NCI-H2196 (cell line): ENCODE data around the gene PNMA8C.
"Not testable (repeated sequence)": the region's sequence is repeated elsewhere in the genome, so short reads cannot be mapped to it uniquely, and the experiment has no call there.

Experiments
- DNase-seq: peaks from one replicate; lab custom pipeline; 2025; ENCODE audit not compliant: unreplicated experiment; lab: John Stamatoyannopoulos, UW

Gene PNMA8C

DNA sequence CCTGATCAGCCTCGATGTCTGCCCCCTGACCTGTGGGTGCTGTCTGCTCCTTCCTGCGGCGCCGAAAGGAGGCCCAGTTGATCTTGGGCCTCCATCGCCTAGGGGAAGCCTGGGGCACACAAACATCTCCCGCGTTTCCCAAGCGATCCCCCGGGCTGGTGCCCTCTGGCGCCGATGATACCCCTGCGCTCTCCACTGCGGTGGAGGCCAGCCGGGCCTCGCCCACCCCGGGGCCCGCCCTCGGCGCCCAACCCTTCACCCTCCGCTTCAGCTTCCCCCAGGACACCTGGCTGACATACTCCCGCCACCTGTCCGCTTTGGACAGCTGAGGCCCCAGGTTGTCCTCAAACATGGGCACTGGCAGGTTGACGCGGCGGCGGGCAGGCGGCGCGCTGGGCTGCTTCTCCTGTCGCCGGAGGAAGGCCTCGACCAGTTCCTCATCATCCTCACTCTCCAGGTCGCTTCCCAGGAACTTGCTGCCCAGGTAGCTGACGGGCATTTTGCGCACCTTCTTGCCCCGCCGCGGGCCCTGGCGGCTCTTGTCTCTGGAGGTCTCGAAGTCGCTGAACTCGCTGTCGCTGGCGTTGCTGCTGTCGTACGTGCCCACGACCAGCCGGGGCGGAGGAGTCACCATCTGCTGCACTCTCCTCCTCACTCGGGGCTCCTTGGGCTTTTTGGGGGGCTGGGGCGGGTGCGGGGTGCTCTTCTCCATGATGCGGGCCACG lies 16.6 kb downstream of the PNMA8C start:
- DNase-seq, result no peak

DNA sequence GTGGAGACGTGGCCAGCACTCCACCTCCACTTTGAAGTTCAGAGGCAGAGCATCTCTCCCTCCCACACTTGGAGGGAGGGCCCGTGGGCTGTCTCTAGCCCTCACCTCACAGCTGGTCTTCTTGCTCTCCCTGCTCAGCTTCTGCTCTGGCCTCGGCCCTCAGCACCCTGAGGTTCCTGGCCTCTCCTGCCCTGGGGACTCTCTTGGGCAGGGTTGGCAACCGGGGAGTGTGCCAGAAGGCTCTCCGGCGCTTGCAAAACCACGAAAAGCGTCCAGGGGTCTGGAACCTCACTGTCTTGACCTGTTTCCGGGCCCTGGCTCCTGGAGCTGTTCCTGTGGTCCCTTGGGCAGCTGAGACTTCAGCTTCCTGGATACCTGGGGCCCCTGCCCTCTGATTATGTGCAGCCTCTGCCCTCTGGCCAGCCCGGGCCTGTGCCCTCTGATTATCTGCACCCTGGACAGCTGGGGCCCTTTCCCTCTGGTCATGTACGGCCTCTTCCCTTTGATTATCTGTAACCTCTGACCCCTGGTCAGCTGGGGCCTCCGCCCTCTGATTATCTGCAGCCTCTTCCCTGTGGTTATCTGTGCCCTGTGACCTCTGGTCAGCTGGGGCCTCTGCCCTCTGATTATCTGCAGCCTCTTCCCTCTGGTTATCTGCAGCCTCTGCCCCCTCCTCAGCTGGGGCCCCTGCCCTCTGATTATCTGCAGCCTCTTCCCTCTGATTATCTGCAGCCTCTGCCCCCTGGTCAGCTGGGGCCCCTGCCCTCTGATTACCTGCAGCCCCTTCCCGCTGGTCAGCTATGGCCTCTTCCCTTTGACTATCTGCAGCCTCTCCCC lies 17.4 kb downstream of the PNMA8C start:
- DNase-seq, result no peak

DNA sequence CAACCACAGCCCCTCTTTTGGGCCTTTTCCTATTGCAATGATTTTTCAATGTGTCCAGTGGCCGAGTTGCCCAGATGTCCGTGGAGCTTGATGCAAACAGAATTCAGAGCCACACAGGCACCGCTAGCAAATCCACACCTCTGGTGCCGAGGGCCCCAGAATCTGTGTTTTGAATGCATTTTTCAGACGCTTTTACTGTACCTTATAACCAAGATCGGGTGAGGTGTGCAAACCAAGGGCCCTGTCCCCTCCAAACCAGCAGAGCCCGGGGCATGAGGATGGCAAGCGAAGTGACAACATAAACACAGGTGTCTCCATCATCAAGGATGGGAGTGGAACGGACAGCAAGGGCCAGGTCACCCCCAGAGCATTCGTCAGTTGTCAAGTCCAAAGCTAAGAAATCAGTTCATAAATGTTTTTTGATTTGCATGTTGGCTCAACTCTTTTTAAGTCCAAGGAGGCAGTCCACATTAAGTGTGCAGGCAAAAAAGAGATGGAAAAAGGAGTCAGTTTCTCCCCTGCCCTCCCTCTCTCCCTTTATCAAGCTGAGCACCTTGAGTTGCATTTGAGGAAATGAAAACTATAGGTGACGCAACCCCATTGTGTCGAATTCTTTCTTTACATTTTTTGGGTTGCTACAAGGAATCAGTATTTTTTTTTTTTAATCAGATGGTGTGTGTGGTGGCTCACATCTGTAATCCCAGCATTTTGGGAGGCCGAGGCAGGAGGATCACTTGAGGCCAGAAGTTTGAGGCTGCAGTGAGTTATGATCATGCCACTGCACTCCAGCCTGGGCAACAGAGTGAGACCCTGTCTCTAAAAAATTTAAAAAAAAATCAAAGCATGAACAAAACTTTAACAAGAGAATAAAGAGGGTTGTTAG lies 18.3 kb downstream of the PNMA8C start:
- DNase-seq, result no peak

DNA sequence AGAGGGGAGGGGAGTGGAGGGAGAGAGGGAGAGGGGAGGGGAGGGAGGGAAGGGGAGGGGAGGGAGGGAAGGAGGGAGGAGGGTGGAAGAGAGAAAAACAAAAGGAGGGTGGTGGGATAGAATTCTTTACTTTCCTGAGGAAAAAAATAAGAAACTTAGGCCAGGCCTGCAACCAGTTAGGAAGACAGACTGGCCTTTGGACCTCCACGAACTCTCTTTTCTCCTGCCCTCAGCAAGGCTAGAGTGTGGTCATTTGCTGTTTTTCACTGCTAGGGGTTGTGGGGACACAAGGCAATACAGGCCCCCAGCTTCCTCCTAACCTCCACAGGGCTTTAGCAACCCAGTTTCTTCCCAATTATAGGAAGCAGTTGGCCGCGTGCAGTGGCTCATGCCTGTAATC lies 19.5 kb downstream of the PNMA8C start:
- no peak for DNase-seq

DNA sequence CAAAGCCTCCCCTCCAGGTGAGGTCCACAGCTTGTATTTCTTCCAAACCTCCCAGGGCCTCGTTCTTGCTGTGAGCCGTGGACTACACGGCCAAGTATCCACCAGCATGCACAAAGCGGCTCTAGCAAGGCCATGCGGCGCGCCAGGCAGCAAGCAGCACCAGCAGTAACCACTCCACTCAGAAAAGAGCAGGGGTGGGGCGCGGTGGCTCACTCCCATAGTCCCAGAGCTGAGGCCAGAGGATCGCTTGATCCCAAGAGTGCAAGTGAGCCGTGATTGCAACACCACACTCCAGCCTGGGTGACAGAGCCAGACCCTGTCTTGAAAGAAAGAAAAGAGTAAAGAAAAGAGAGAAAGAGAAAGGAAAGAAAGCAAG lies 20.1 kb downstream of the PNMA8C start:
- DNase-seq, result no peak

DNA sequence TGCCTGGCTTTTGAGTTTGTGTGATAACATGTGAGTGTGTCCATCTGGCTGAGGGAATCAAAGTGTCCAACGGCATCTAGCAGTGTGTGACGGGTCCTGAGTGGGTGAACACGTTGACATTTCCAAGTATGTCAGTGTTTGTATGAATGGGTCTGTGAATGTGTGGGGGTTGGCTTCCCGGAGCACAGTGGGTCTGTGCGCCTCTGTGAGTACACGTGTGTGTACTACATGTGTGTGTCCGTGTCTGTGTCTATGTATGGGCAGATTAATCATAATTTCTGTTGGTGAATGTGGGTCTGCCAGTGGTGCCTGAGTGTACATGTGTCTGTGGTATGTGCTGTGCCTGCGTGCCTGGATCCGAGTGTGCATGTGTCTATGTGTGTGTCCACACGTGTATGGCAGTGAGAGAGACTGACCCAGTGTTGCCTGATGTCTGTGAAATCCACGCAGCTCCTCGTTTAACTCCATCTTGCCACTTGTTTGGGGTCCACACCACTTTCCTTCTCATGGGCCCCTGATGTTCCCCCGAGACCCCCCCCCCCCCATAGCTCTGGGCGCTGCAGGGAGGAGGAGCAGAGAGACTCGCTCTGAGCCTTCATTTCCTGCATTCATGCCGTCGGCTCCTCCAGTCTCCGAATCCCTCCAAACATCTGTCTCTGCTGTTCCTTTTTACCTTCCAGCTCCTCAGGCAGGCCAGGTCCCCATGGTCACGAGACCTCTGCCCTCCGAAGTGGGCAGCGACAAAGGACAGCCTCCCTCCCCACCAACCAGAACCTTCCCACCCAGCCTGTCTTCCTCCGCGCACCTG lies 20.7 kb downstream of the PNMA8C start:
- no peak for DNase-seq

DNA sequence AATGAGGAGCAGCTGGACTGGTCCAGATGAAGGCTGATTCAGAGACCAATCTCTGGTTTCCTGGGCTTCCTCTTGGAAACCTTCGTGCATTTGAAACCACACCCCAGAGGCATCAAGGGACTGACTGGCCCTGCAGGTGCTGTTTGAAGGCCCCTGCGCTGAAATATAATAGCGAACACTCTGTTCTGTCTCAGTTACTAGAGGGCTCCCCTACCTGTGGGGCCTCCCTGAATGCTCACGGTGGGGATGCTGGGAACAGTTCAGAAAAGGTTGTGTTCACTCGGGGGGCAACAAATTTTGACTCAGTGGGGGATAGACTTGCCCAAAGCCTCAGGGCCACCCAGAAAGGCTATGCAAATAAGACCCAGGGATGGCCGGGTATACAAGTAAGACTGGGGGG lies 21.8 kb downstream of the PNMA8C start:
- DNase-seq, result peak; percentile 39

DNA sequence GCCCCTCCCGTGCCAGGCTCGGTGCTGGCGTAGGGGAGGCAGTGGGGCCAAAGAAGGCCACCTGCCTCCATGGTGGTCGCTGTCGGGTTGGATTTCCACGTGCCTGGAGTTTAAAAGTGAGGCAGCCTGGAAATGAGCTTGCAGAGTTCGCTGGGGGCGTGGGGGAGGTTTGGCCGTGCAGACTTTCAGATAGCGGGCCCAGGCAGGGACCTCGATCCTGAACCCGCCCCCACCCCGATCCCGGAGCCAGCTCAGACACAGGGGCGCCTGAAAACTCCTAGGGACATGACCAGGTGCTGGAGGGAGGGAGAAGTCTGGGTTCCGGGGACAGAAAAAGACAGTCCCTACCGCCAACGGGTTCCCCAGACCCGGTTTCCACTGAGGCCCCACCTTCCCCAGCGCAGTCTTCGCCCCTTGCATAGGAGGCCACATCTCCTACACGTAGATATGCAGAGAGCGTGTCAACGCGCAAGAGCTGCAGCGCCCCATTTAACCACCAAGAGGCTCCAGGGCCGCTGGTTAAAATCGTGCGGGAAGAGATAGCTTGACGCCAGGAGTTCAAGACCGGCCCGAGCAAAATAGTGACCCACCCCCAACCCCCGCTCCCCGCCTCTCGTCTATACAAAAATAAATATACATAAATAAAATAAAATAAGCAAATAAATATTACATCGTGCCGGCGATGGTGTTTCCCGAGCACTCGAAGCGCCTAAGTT lies 23.8 kb downstream of the PNMA8C start:
- DNase-seq, result no peak

DNA sequence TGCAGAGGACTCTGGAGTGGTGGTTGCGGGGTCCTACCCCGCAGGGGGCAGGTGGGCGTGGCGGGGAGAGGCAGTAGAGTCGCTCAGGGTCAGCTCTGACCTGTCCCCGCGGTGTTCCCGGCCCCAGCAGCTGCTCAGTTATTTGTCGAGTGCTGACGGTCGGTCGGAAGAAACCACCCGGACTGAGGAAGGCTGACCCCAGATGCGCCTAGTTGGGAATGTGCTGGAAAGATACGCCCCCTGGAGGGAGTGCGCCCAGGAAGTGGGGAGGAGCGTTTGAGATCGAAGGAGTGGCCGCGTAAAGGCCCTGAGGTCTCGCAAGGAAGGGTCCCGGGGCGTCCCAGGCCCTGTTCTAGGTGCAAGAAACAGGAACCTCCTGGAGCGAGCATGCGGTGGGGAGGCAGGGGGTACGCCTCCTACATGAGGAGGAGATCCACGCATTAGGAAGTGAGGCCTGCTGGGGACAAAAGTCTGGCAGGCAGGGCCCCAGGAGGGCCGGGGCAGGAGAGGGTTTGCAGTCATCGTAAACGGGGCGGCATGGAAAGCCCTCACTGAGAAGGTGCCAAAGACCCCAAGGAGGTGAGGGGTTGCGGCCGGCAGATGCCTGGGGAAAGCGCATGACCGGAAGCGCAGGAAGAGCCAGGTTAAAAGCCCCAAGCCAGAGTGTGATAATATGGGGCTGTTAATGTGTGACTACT lies 24.5 kb downstream of the PNMA8C start:
- no peak for DNase-seq

DNA sequence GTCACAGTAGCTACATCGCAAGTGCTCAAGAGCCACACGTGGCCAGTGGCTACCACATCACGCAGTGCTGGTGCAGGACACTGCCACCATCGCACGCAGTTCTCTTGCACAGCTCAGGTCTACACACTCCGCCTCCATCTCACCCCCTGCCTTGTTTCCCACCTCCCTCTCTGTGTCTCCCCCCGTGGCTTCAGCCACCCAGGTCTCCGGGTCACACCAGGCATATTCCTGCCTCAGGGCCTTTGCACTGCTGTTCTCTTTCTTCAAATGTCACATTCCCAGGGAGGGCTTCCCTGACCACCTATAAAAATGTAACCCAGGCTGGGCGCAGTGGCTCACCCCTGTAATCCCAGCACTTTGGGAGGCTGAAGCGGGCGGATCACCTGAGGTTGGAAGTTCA lies 26.0 kb downstream of the PNMA8C start:
- no peak for DNase-seq

DNA sequence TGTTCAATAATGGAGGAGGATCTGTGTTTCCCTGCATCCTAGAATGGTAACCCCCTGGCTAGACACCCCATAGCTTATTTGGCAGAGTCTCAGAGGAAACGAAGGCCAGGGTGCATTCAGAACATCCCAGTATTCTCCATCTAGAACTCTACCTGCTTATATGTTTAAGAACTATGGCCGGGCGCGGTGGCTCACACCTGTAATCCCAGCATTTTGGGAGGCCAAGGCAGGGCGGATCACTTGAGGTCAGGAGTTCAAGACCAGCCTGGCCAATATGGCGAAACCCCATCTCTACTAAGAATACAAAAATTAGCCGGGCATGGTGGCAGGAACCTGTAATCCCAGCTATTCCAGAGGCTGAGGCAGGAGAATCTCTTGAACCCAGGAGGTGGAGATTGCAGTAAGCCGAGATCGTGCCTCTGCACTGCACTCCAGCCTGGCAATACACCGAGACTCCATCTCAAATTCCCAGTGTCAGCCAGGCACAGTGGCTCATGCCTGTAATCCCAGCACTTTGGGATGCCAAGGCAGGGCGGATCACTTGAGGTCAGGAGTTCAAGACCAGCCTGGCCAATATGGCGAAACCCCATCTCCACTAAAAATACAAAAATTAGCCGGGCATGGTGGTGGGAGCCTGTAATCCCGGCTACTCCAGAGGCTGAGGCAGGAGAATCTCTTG lies 30.8 kb downstream of the PNMA8C start:
- DNase-seq, result not testable (repeated sequence)

DNA sequence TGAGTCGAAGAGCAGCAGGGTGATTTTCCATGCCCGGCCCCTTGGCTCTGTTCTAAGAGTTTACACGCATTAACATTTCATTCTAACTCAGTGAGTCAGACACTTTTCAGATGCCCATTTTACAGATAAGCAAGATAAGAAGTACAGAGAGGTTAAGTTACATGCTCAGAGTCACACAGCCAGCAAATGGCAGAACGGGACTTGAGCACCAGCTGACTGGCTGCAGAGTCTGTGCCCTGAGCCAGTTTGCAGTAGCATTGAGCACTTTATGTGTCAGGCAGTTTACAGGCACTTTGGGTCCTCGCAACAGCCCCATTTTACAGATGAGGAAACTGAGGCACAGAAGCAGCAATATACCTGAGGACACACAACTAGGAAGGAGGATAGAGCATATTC lies 34.3 kb downstream of the PNMA8C start:
- no peak for DNase-seq

DNA sequence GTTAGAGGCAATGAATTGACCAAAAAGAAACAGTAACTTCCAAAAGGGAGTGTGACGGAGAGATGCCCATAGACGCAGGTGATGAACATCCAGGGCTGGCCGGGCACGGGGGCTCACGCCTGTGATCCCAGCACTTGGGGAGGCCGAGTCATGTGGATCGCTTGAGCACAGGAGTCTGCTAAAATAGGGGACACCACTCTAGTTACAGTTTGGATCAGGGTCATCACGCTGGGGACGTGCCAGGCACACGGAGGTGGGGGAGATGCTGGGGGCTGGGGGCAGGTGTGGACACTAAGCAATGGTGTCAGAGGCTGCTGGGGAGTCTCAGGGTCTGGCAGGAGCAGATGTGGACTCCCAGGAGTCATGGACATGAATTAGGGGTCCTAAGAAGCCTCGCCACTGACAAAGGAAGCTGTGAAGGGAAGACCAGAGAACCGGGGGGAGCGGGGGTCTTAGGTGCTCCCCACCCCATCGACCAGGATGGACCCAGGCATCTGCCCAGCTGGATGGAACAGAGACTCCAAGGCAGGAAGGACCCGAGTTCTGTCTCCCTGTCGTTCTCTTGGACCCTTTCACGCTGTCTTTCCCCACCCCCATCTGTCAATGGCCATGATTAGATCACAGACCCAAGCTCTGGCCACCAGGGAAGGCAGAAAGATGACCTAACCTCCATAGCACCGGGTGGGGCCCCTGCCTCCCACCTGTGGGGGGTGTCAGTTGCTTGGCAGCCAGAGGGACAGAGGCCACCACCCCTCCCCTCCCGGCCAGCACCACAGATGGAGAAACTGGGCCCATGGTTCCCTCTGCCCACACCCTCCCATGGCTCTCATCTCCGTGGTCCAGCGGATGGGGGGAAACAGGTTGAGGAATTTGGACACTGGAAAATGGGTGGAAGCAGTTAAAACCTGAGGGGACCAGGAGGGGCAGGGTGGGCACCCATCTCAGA lies 35.0 kb downstream of the PNMA8C start:
- no peak for DNase-seq

DNA sequence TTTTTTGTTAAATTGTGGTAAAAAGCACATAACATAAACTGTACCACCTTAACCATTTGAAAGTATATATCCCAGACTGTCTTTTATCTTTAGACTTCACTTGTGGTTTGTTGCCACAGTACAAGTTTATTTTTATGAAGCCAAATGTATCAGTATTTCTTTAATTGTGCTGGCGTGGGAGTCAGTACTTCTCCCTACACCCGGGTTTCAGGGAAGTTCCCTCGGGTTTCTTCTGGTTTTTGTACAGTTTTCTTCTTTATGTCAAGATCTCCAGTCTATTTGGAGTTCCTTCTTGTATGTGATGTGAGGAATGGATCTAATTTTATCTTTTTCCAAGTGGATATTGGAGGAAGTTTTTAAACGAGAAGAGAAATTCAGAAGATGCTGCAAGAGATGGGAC lies 35.9 kb downstream of the PNMA8C start:
- no peak for DNase-seq

DNA sequence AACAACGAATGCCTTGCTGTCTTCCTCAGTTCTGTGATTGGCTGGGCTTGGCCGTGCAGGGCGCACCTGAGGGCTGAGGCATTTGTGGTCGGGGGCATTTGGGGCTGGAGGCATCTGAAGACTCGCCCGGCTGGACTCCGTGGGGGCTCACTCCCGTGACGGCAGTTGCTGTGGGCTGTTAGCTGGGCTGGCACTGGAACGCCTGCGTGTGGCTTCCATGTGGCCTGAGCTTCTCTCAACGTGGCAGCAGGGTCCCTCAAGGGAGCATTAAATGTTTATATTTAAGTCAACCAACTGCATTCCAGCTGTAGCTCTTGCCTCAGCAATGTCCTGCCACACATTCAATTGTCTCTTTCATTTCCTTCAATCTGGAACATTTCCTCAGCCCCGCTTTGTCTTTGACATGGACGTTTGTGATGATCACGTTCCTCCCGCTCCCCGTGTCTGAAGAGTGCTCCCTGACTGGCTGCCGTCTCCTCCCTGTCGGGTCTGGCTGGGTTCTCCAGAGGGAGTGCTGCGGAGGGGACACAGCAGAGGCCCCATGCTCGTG lies 36.4 kb downstream of the PNMA8C start:
- no peak for DNase-seq

DNA sequence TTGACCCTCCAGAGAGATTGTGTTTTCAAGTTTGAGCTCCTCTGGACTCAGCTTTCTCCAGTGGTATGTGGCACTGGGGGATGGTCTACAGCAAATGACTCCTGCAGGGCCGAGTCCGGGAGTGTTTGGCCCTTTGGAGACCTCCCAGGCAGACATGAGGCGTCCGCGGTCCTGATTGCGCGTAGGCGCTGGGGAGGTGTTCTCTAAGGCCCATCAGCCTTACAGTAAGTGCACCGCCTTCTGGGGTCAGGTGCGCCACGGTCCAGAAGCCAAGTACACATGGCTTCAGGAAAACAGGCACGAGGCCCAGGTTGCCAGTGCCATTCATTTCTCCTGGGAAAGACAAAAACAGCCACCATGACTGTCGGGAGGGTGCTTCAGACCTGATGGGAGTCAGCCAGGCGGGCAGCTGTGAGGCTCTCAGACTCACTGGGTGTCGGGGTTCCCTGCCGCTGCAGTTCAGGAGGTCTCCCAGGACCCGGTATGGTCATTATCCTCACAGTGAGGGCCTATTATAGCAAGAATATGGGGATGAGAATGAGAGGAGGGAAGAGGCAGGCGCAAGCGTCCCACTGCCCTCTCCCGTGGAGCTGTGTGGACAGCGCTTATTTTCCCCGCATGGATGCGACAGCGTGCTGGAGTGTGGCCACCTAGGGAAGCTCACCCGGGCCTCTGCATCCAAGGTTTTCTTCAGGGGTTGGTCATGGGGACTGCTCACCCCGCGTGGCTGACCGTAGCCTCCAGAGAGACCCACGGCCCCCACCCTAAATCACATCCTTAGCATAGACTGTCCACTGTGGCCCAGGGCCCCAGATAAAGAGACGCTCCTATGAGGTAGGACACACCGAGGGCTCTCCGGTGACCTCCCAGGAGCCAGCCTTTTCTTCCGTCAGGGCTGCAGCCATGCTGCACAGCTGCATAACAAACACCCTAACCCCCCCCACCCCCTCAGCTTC lies 37.2 kb downstream of the PNMA8C start:
- no peak for DNase-seq
